GM12878 (cell line): ENCODE data around the gene CZIB. TPM values are rescaled to one million over a fixed set of nuclear protein-coding genes. Genes with fewer than 3 reads are reported as not detected.

ENCODE experiments used
- ATAC-seq: fragments of 200-7000 bp; cut with Tn5 transposase; 3 replicates; pipeline ENCODE4 v1.9.1; 2020; ENCODE audit warnings: mild to moderate bottlenecking, moderate library complexity
- BruUV-seq: library from RNA; stranded (reverse); fragments of 400-500 nt; replicated peaks from 2 replicates; lab custom pipeline; 2021; lab: Mats Ljungman, UMichigan
- CTCF ChIA-PET: fragments of 300-600 bp; sonication (Branson Sonifier 250); formaldehyde crosslinking; extraction: SDS; loops from one replicate; lab custom pipeline; 2021; ENCODE audit warnings: inconsistent platforms; lab: Yijun Ruan, JAX
- POLR2A ChIA-PET: fragments of 350-600 bp; formaldehyde crosslinking; extraction: SDS; loops from one replicate; lab custom pipeline; 2021; ENCODE audit warnings: inconsistent platforms; lab: Charles Lee
- RAD21 ChIA-PET: fragments of 300-600 bp; sonication (Branson Sonifier 250); formaldehyde crosslinking; loops from one replicate; lab custom pipeline; 2023; ENCODE audit warnings: antibody characterized with exemption; ENCODE audit not compliant: unreplicated experiment; lab: Charles Lee
- SMC1A ChIA-PET: fragments of 300-600 bp; sonication (Branson Sonifier 250); formaldehyde crosslinking; loops from one replicate; lab custom pipeline; 2023; ENCODE audit not compliant: unreplicated experiment, uncharacterized antibody; lab: Charles Lee
- DNase-seq: peaks from one replicate; pipeline ENCODE4 v3.0.0-alpha.2; 2011; ENCODE audit warnings: low read depth, low spot score
- FAIRE-seq: peaks from 3 replicates; lab custom pipeline; 2011; peaks lifted over from hg19 to GRCh38; lab: Jason Lieb, UNC
- H2AFZ ChIP-seq: 2 replicates; pipeline ENCODE4 v1.6.0; 2011; ENCODE audit warnings: low read depth, low read length, control low read depth; ENCODE audit not compliant: control insufficient read depth
- H3K27ac ChIP-seq: 2 replicates; pipeline ENCODE4 v1.5.1; 2011; ENCODE audit warnings: control low read depth; ENCODE audit not compliant: control insufficient read depth, insufficient read depth
- H3K27me3 ChIP-seq, 2 experiments: replicated peaks in 1 of 2; 2 replicates each; pipeline versions ENCODE4 v1.6.0 to v1.6.1; 2011; ENCODE audit warnings: low read length in 1 of 2; ENCODE audit not compliant: control insufficient read depth in 2 of 2, insufficient read depth in 2 of 2
- H3K36me3 ChIP-seq, 2 experiments: 2 replicates each; pipeline ENCODE4 v1.5.1; 2011; ENCODE audit warnings: low read length in 1 of 2; ENCODE audit not compliant: control insufficient read depth in 2 of 2, insufficient read depth in 2 of 2
- H3K4me1 ChIP-seq: 2 replicates; pipeline ENCODE4 v1.6.1; 2011; ENCODE audit warnings: mild to moderate bottlenecking, low read length, moderate library complexity, mixed read lengths; ENCODE audit not compliant: control insufficient read depth, insufficient read depth
- H3K4me2 ChIP-seq: 2 replicates; pipeline ENCODE4 v1.6.0; 2011; ENCODE audit warnings: control low read depth; ENCODE audit not compliant: control insufficient read depth, insufficient read depth
- H3K4me3 ChIP-seq: fragments of 200-600 bp; sonication (generic); 2 replicates; pipeline ENCODE4 v1.5.1; 2016
- H3K79me2 ChIP-seq: 2 replicates; pipeline ENCODE4 v1.6.0; 2011; ENCODE audit warnings: low read length; ENCODE audit not compliant: control insufficient read depth, insufficient read depth
- H3K9ac ChIP-seq: 2 replicates; pipeline ENCODE4 v1.8.0; 2011; ENCODE audit warnings: low read length, control low read depth, mixed read lengths; ENCODE audit not compliant: control insufficient read depth, insufficient read depth
- H3K9me3 ChIP-seq: replicated peaks from 3 replicates; pipeline ENCODE4 v1.5.1; 2011; ENCODE audit warnings: mild to moderate bottlenecking, low read length; ENCODE audit not compliant: control insufficient read depth, insufficient read depth
- H4K20me1 ChIP-seq: 2 replicates; pipeline ENCODE4 v1.6.0; 2011; ENCODE audit not compliant: control insufficient read depth, insufficient read depth
- CBX3 ChIP-seq: fragments of 200-600 bp; sonication (generic); IDR thresholded peaks from 2 replicates; pipeline ENCODE4 v1.6.1; 2016; ENCODE audit warnings: low read depth, borderline replicate concordance
- DPF2 ChIP-seq: fragments of 450-650 bp; IDR thresholded peaks from 2 replicates; pipeline ENCODE4 v1.6.1; 2017; ENCODE audit warnings: mild to moderate bottlenecking
- HSF1 ChIP-seq: fragments of 150-350 bp; IDR thresholded peaks from 2 replicates; pipeline ENCODE4 v1.6.1; 2014; ENCODE audit warnings: mild to moderate bottlenecking, low read depth, low read length
- JUND ChIP-seq: IDR thresholded peaks from 2 replicates; pipeline ENCODE4 v1.6.1; 2012; ENCODE audit warnings: low read depth, mild to moderate bottlenecking, low read length, improper control_type of control experiment, moderate library complexity
- KDM1A ChIP-seq: fragments of 200-600 bp; sonication (generic); IDR thresholded peaks from 2 replicates; pipeline ENCODE4 v1.6.1; 2016; ENCODE audit warnings: borderline replicate concordance
- NR2F1 ChIP-seq: fragments of 450-650 bp; conservative IDR thresholded peaks from 2 replicates; pipeline ENCODE4 v1.6.1; 2017; ENCODE audit warnings: mild to moderate bottlenecking
- PRDM15 ChIP-seq: fragments of 450-650 bp; formaldehyde crosslinking; IDR thresholded peaks from 2 replicates; pipeline ENCODE4 v1.4.0; 2020; ENCODE audit warnings: mild to moderate bottlenecking, moderate library complexity
- RELA ChIP-seq: fragments of 450-650 bp; IDR thresholded peaks from 2 replicates; pipeline ENCODE4 v1.8.0; 2014; ENCODE audit warnings: borderline replicate concordance; ENCODE audit not compliant: partially characterized antibody
- RELB ChIP-seq: fragments of 450-650 bp; IDR thresholded peaks from 2 replicates; pipeline ENCODE4 v1.6.1; 2017; ENCODE audit warnings: low read depth, mild to moderate bottlenecking, moderate library complexity
- RFX5 ChIP-seq: IDR thresholded peaks from 2 replicates; pipeline ENCODE4 v1.6.1; 2011; ENCODE audit warnings: low read depth, low read length, improper control_type of control experiment
- SIX5 ChIP-seq: IDR thresholded peaks from 2 replicates; pipeline ENCODE4 v1.6.1; 2011; ENCODE audit warnings: mild to moderate bottlenecking, low read depth, low read length, moderate library complexity; ENCODE audit not compliant: severe bottlenecking
- STAT3 ChIP-seq: IDR thresholded peaks from 2 replicates; pipeline ENCODE4 v1.6.1; 2011; ENCODE audit warnings: low read depth, low read length, improper control_type of control experiment
- ZNF207 ChIP-seq: fragments of 450-650 bp; IDR thresholded peaks from 2 replicates; pipeline ENCODE4 v1.6.1; 2014; ENCODE audit warnings: antibody characterized with exemption, mild to moderate bottlenecking, borderline replicate concordance
- ZNF687 ChIP-seq: fragments of 450-650 bp; IDR thresholded peaks from 2 replicates; pipeline ENCODE4 v1.6.1; 2017; ENCODE audit warnings: mild to moderate bottlenecking, moderate library complexity
- WGBS: methylation state at CpG from one replicate; pipeline ENCODE4 v1.1.6; 2016; ENCODE audit warnings: low lambda C conversion rate; ENCODE audit not compliant: insufficient replicate concordance, insufficient coverage; ENCODE audit errors: missing lambda C conversion rate; 5-methylcytosine and 5-hydroxymethylcytosine counted together
- in situ Hi-C: fragments of 300-500 bp; cut with MboI; formaldehyde crosslinking; loops from 9 replicates; pipeline ENCODE4 v1.14.3; 2018; ENCODE audit warnings: mixed read lengths
- intact Hi-C: fragments of 100-400 bp; cut with micrococcal nuclease; formaldehyde crosslinking; loops from one replicate; pipeline ENCODE4 v1.14.2; 2022; ENCODE audit not compliant: unreplicated experiment
- polyA plus RNA-seq, 11 experiments: library from polyadenylated mRNA; depleted of rRNA in 4 of 11; unstranded in 6 of 11; stranded (reverse) in 5 of 11; fragments of >200 nt; fragmentation: Nextera tagmentation in 4 of 11; fragmentation: Illumina TruSeq in 1 of 11; extraction: Ambion mirVana in 4 of 11; extraction: Trizol in 1 of 11; gene quantifications; 1 replicate in 1 of 11; 2 replicates in 10 of 11; pipeline versions ENCODE4 v1.2.1 to v1.2.3, GENCODE V29; 2011 to 2016; ENCODE audit warnings: inconsistent platforms in 2 of 11, missing spikeins in 2 of 11, low read depth in 1 of 11
- total RNA-seq, 4 experiments: library from RNA; depleted of rRNA in 3 of 4; stranded (reverse); fragments of >200 nt in 3 of 4; fragmentation: Illumina TruSeq in 1 of 4; extraction: Trizol in 1 of 4; gene quantifications; 2 replicates each; pipeline versions ENCODE4 v1.2.1 to v1.2.3, GENCODE V29; 2013 to 2021

The CZIB gene
- total and polyA plus RNA-seq, 10 of the 15 experiments (the other 5 are each of a cell fraction or from before 2014, with no cell fraction given), result 36.1 to 68.3 (median 50.4) TPM

GRCh38 chr1:53258216-53258615, 37.8 kb upstream of the CZIB start:
- peaks cover 23 to 40% of the 10 kb centered on the region in 2 experiments for H3K36me3 ChIP-seq
- CTCF ChIA-PET, result interaction anchor here (0.6 to 2.3 kb wide), 2 partner anchors 10 to 620 kb away, joined by 4 to 5 read pairs; no protein-coding TSS in a partner anchor
- in situ Hi-C loops (no loop called here), intact Hi-C loops (no loop called here)
- BruUV-seq, result no TSS peak
- SMC1A ChIA-PET, result no interaction called here
- WGBS, result 94% methylated on average over 1 of the region's 1 CpG
- POLR2A ChIA-PET, result no interaction called here
- H3K27me3 ChIP-seq, result no peaks in the 10 kb centered on the region
- no peak for DNase-seq
- H3K79me2 ChIP-seq, result no peaks in the 10 kb centered on the region
- H3K27ac ChIP-seq, result no peak overlapping the region
- no peaks in the 10 kb centered on the region for H3K9me3 ChIP-seq
- no peak overlapping the region for H3K4me2 ChIP-seq
- H4K20me1 ChIP-seq, result no peaks in the 10 kb centered on the region
- no peak for FAIRE-seq
- H3K4me3 ChIP-seq, result no peak overlapping the region
- no peak overlapping the region for H3K9ac ChIP-seq
- ATAC-seq, result no peak
- peaks cover 10% of the 10 kb centered on the region for H3K4me1 ChIP-seq
- RAD21 ChIA-PET, result no interaction called here
- H2AFZ ChIP-seq, result no peak overlapping the region
- no peak for TF ChIP-seq RELB
- TF ChIP-seq HSF1, result no peak
- TF ChIP-seq SIX5, result no peak
- TF ChIP-seq ZNF687, result no peak
- no peak for TF ChIP-seq ZNF207
- no peak for TF ChIP-seq KDM1A
- TF ChIP-seq CBX3, result no peak
- no peak for TF ChIP-seq STAT3
- TF ChIP-seq RELA, result no peak
- no peak for TF ChIP-seq PRDM15 (CRISPR knock-in tag)
- no peak for TF ChIP-seq DPF2
- TF ChIP-seq NR2F1, result no peak
- no peak for TF ChIP-seq RFX5
- TF ChIP-seq JUND, result no peak
